ENCODE results near the gene PJVK.

GRCh38 chr2:178478130-178478438 is 26.9 kb downstream of the PJVK start:
- TF ChIP-seq POLR2AphosphoS5 (IDR thresholded peaks at IDR 0.05; ENCODE audit: borderline replicate concordance, low read depth, low read length): no peak
- TF ChIP-seq EZH2 (IDR thresholded peaks at IDR 0.05): no peak
- TF ChIP-seq FOXP2 (optimal IDR thresholded peaks at IDR 0.05; ENCODE audit: control extremely low read depth, extremely low read length, insufficient read depth): no peak

Data from SK-N-MC (cell line).